Keratinocyte (primary cell): Measurements from ENCODE around the gene STRN3. TPM values are rescaled to one million over a fixed set of nuclear protein-coding genes. Genes with fewer than 3 reads are reported as not detected.

Experiments used
- DNase-seq: peaks from one replicate; pipeline ENCODE4 v3.0.0-alpha.2; 2011; ENCODE audit warnings: low read depth, missing footprints, low spot score
- FAIRE-seq: peaks from 2 replicates; lab custom pipeline; 2011; peaks lifted over from hg19 to GRCh38; lab: Jason Lieb, UNC
- H2AFZ ChIP-seq: 2 replicates; pipeline ENCODE4 v1.6.0; 2012; ENCODE audit warnings: low read length, control low read depth, inconsistent platforms; ENCODE audit not compliant: control insufficient read depth
- H3K27ac ChIP-seq: 2 replicates; pipeline ENCODE4 v1.5.1; 2011; ENCODE audit warnings: low read length; ENCODE audit not compliant: control insufficient read depth, insufficient read depth
- H3K27me3 ChIP-seq: 3 replicates; pipeline ENCODE4 v1.6.0; 2011; ENCODE audit warnings: low read length; ENCODE audit not compliant: control insufficient read depth, insufficient read depth; ENCODE audit errors: extremely low read depth
- H3K36me3 ChIP-seq, 2 experiments: 2 replicates in 1 of 2; 3 replicates in 1 of 2; pipeline ENCODE4 v1.5.1; 2011; ENCODE audit warnings: low read length in 2 of 2, mild to moderate bottlenecking in 1 of 2; ENCODE audit not compliant: control insufficient read depth in 2 of 2, insufficient read depth in 2 of 2; ENCODE audit errors: extremely low read depth in 1 of 2
- H3K4me1 ChIP-seq: 3 replicates; pipeline ENCODE4 v1.5.1; 2011; ENCODE audit warnings: low read length; ENCODE audit not compliant: control insufficient read depth, insufficient read depth; ENCODE audit errors: extremely low read depth
- H3K4me2 ChIP-seq: 3 replicates; pipeline ENCODE4 v1.6.0; 2011; ENCODE audit warnings: low read depth, low read length; ENCODE audit not compliant: control insufficient read depth, insufficient read depth; ENCODE audit errors: extremely low read depth
- H3K4me3 ChIP-seq, 3 experiments: fragments of 200-600 bp in 1 of 3; sonication (generic) in 1 of 3; 2 replicates in 2 of 3; 3 replicates in 1 of 3; pipeline ENCODE4 v1.5.1; 2011 to 2016; ENCODE audit warnings: low read length in 3 of 3, mild to moderate bottlenecking in 3 of 3, control low read depth in 2 of 3, inconsistent platforms in 1 of 3, low read depth in 1 of 3, mixed read lengths in 1 of 3, mixed run types in 1 of 3, moderate library complexity in 1 of 3; ENCODE audit not compliant: control insufficient read depth in 2 of 3, insufficient read depth in 2 of 3; ENCODE audit errors: extremely low read depth in 1 of 3
- H3K79me2 ChIP-seq: 2 replicates; pipeline ENCODE4 v1.6.0; 2012; ENCODE audit warnings: low read length; ENCODE audit not compliant: control insufficient read depth, insufficient read depth
- H3K9ac ChIP-seq: 3 replicates; pipeline ENCODE4 v1.6.0; 2011; ENCODE audit warnings: low read length; ENCODE audit not compliant: control insufficient read depth, insufficient read depth; ENCODE audit errors: extremely low read depth
- H3K9me1 ChIP-seq: 3 replicates; pipeline ENCODE4 v1.6.0; 2011; ENCODE audit warnings: low read length; ENCODE audit not compliant: control insufficient read depth, insufficient read depth; ENCODE audit errors: extremely low read depth
- H3K9me3 ChIP-seq: 2 replicates; pipeline ENCODE4 v1.5.1; 2012; ENCODE audit warnings: low read depth, low read length; ENCODE audit not compliant: control insufficient read depth
- H4K20me1 ChIP-seq: 3 replicates; pipeline ENCODE4 v1.6.0; 2011; ENCODE audit warnings: low read length; ENCODE audit not compliant: control insufficient read depth, insufficient read depth; ENCODE audit errors: extremely low read depth
- CTCF ChIP-seq, 3 experiments: IDR thresholded peaks in 1 of 3; conservative IDR thresholded peaks in 1 of 3; optimal IDR thresholded peaks in 1 of 3; 2 replicates in 2 of 3; 3 replicates in 1 of 3; pipeline versions ENCODE3 to v1.5.1; 2011; ENCODE audit warnings: low read length in 3 of 3, mild to moderate bottlenecking in 3 of 3, moderate library complexity in 2 of 3, control low read depth in 1 of 3, inconsistent platforms in 1 of 3; ENCODE audit not compliant: insufficient read depth in 2 of 3; ENCODE audit errors: extremely low read depth in 1 of 3
- EZH2 ChIP-seq: IDR thresholded peaks from one replicate; pipeline ENCODE4 v1.6.1; 2012; ENCODE audit warnings: inconsistent platforms, mild to moderate bottlenecking, low read length, moderate library complexity
- dilution Hi-C: fragments of 300-500 bp; cut with MboI; formaldehyde crosslinking; loops from one replicate; pipeline ENCODE4 v1.7.0; 2020; ENCODE audit warnings: low sequenced_read_pairs; ENCODE audit not compliant: extremely low pct_ligation_motif_present
- polyA plus RNA-seq, 5 experiments: library from polyadenylated mRNA; depleted of rRNA in 3 of 5; stranded (reverse) in 3 of 5; stranded (forward) in 1 of 5; unstranded in 1 of 5; fragments of >200 nt; gene quantifications; 1 replicate in 1 of 5; 2 replicates in 3 of 5; 3 replicates in 1 of 5; pipeline versions ENCODE4 v1.2.1 to v1.2.3, GENCODE V29; 2011 to 2012; ENCODE audit warnings: missing spikeins in 2 of 5, low read depth in 1 of 5, low replicate concordance in 1 of 5

Gene STRN3
- polyA plus RNA-seq, 1 donor (not counting 4 experiments of a cell fraction or from before 2014, with no cell fraction given): 38.1 TPM

- FAIRE-seq: no peak
- H3K9me1 ChIP-seq: no peaks in the 10 kb centered on the region
- no peak overlapping the region for H3K27ac ChIP-seq
- dilution Hi-C loops: no loop called here
- H3K9me3 ChIP-seq: no peaks in the 10 kb centered on the region
- no peaks in the 10 kb centered on the region for H4K20me1 ChIP-seq
- no peaks in the 10 kb centered on the region for H3K27me3 ChIP-seq
- no peak overlapping the region for H3K4me2 ChIP-seq
- H3K9ac ChIP-seq: no peak overlapping the region
- TF ChIP-seq EZH2: no peak
- no peak for TF ChIP-seq CTCF (optimal IDR thresholded peaks at IDR 0.05 in 1 of 3, IDR thresholded peaks at IDR 0.05 in 1 of 3, conservative IDR thresholded peaks at IDR 0.05 in 1 of 3; ENCODE audit: extremely low read depth in 1 of 3, insufficient read depth in 2 of 3, low read length in 3 of 3)
- no peaks in the 10 kb centered on the region for H3K79me2 ChIP-seq
- no peak for DNase-seq
- no peak overlapping the region for H2AFZ ChIP-seq
- no peaks in the 10 kb centered on the region for H3K4me1 ChIP-seq
- H3K4me3 ChIP-seq: no peak overlapping the region
- no peaks in the 10 kb centered on the region for H3K36me3 ChIP-seq
These were observed 141.3 kb downstream of the STRN3 start for GRCh38 chr14:30884901-30885300.

GRCh38 chr14:30883508-30884294 lies 142.5 kb downstream of the STRN3 start:
- H3K9me1 ChIP-seq: no peaks in the 10 kb centered on the region
- no peak overlapping the region for H3K4me2 ChIP-seq
- no peak overlapping the region for H2AFZ ChIP-seq
- H3K9ac ChIP-seq: no peak overlapping the region
- H3K79me2 ChIP-seq: no peaks in the 10 kb centered on the region
- dilution Hi-C loops: no loop called here
- no peak overlapping the region for H3K27ac ChIP-seq
- no peak overlapping the region for H3K4me3 ChIP-seq
- DNase-seq (no peak), FAIRE-seq (no peak)
- no peaks in the 10 kb centered on the region for H3K27me3 ChIP-seq
- H3K4me1 ChIP-seq: no peaks in the 10 kb centered on the region
- no peaks in the 10 kb centered on the region for H3K36me3 ChIP-seq
- TF ChIP-seq CTCF (optimal IDR thresholded peaks at IDR 0.05 in 1 of 3, IDR thresholded peaks at IDR 0.05 in 1 of 3, conservative IDR thresholded peaks at IDR 0.05 in 1 of 3; ENCODE audit: extremely low read depth in 1 of 3, insufficient read depth in 2 of 3, low read length in 3 of 3) (no peak), EZH2 (no peak)
- no peaks in the 10 kb centered on the region for H4K20me1 ChIP-seq
- no peaks in the 10 kb centered on the region for H3K9me3 ChIP-seq
